Stimulated activated CD8-positive, alpha-beta memory T cell treated with anti-CD3 and anti-CD28 coated beads, Interleukin-4, amount 100 ng/mL, for 4 hours (primary cell): ENCODE results near the gene NR3C1.

Experiments
- DNase-seq, 2 donors: peaks; one replicate each; pipeline ENCODE4 v3.0.0-alpha.2; 2020; ENCODE audit warnings: low read depth in 2 of 2, low spot score in 1 of 2

Gene NR3C1

DNA sequence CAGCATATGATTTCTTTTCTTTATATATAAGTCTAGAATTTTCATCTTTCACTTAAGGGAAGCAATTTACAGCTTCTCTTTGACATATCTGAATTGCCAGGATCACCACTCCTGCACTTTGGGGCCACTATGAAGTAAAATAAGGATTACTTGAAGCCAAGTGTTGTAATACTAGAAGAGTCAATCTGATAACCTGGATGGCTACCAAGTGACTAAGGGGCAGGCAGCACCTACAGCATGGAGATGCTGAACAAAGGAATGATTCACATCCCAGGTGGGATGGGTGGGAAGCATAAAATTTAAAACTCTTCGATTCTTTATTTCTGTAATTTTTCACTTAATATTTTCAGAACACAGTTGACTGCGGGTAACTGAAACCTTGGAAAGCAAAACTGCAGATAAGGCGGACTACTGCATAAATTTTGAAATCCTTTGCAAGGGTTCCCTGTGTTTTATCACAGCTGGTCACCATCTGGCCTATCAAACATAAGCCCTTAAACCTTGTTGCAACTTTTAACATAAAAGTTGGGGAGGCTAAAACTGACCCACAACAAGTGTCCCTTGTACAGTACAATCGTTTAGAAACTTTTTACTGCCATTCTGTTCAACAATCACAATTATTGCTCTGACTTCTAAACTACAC is 31.2 kb downstream of the NR3C1 start:
- no peak for DNase-seq

DNA sequence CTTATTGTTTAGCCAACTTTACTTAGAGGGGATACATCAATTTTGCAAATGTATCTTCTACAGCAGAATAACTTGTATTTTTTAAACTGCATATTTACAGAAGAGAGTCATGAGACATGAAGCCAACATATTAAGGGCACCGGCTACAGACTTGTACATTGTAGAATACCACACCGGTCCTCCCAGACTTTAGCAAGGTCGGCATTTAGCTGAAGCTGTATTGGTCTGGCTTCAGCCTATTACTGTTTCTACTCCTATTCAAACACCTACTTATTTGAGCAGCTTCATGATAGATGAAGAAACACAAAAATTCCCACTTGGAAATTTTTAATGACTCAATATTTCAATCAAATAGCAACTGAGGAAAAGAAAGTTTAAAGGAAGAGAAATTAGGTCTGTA is 33.0 kb downstream of the NR3C1 start:
- no peak for DNase-seq

DNA sequence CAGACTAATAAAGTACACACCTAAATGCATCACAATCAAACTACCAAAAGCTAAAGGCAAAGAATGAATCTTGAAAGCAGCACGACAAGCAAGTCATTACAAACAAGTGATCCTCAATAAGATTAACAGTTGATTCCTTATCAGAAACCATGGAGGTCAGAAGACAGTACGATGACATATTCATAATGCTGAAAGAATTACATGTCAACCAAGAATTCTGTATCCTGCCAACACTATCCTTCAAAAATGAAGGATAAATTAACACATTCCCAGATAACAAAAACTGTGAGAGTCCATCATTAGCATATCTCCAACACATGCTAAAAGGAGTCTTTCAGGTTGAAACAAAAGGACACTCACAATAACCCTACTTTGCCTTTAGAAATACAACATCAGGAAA is 39.4 kb downstream of the NR3C1 start:
- no peak for DNase-seq

DNA sequence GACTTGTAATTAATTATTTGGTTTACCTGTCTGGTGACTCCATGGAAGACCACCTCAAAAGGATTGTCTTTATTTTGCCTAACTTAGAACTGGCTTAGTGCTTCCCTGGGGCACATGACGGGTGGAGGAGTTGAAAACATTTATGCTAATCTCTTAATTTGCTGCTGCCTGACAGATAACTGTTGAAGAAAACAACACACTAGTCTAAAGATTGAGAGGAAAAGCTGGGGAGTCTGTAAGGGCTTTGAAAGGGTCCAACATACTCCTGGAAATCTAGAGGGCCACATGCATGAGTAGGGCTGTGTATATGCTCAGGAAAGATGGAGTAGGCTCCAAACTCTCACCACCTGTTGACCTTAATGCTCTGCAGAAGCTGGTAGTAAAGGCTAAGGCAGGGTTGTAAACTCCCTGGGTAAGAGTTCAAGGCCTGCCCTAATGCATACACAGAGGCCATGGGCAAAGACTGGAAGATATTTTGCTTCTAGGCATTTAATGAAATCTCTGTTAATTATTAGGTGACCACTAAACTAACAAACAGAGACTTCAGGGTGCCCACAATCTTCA is 40.7 kb downstream of the NR3C1 start:
- no peak for DNase-seq

- no peak for DNase-seq
Observed at GRCh38 chr5:143361438-143361837, 42.0 kb downstream of the NR3C1 start.

- no peak for DNase-seq
Observed at GRCh38 chr5:143360755-143361154, 42.7 kb downstream of the NR3C1 start.

- DNase-seq: no peak
Observed at GRCh38 chr5:143359869-143360268, 43.6 kb downstream of the NR3C1 start.

- no peak for DNase-seq
Observed at GRCh38 chr5:143356855-143357583, 46.5 kb downstream of the NR3C1 start.

DNA sequence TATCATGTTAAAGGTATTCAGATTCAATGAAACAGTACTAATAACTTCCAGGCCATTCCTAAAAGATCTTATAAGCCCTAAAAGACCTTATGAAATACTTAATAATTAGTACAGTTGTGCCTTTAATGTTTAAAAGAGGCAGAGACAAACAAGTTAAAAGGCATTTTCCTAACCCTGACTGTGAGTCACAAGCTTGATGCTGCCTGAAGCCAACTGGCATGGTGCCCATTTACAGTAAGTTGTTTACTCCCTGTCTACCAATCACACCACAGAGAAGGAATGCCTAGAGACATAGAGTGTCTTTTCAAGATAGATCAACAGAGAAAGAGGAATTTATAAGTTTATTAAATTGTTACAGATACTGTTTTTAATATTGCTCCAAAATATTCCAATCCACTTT is 47.8 kb downstream of the NR3C1 start:
- DNase-seq: peak; percentile 10 to 20

- no peak for DNase-seq
Observed at GRCh38 chr5:143354025-143354424, 49.5 kb downstream of the NR3C1 start.

- peak in 1 of 2 donors; percentile 6 for DNase-seq
Observed at GRCh38 chr5:143352691-143353090, 50.8 kb downstream of the NR3C1 start.

DNA sequence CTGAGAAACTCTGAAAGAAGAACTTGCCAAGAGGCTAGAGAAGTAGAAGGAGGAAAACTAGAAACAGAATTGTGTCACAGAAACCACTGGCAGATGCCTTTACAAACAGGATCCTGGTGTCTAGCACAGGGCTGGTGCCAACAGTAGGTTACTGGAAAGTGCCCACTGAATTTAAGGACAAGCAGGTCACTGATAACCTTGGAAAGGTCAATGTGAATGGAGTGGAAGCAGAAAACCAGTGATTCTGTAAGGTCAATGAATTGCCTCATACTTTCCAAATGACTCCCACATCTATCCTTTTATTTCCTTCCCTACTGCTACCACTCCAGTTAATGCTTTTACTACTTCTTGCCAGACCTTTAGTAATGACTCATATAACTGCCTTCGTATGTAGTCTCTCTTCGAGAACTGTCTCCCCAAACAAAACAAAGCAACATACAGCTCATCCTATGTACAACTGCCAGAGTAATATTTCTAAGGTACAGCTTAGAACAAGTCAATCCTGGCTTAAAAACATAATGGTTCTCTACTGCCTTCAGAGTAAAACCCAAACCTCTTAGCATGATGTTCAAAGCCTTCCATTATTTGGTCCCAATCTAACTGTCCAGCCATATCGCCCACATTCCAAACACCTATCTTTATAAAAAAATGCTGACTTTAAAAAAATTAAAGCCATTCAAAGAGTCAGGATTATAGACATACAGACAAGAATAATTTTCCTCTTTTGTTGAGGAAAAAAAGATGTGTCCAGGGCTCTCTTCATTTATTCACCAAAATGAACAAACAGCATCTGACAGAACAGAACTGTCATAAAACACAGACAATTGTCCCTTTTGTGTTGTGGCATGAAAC is 52.5 kb downstream of the NR3C1 start:
- DNase-seq: no peak

DNA sequence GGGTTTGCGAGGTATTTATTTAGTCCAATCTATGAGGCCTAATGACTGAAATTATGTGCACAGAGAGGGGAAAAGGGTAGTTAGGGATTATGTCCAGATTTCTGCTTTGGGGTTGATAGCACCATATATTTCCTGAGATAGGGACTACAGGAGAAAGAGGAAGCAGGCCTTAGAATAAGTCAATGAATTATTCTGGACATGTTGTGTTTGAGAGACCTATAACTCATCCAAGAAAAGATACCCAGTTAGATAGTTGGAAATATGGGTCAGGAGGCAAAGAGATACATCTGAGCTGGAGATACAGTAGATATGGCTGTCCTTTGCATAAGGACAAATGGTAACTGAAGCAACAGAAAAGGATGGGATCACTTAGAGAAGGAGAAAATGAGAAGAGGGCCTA is 53.1 kb downstream of the NR3C1 start:
- no peak for DNase-seq

DNA sequence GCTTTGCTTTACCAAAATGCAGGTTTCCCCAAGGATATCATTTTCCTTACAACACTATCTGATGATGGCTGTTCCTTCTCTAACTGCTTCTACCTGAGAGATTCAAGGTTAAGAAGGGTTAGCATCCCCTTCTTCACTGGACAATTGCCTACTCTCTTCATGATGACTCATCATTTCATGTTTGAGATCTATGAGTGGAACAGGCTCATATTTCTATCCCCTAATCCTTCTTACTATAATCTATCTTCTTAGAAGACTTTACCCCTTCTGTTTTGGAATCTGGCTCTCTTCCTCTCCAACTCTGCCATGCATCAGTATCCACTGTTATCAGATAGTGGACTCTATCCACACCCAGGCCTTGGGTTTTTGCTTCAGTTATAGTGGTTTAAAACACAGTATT is 54.3 kb downstream of the NR3C1 start:
- no peak for DNase-seq

- DNase-seq: no peak
Observed at GRCh38 chr5:143347698-143348344, 55.7 kb downstream of the NR3C1 start.

DNA sequence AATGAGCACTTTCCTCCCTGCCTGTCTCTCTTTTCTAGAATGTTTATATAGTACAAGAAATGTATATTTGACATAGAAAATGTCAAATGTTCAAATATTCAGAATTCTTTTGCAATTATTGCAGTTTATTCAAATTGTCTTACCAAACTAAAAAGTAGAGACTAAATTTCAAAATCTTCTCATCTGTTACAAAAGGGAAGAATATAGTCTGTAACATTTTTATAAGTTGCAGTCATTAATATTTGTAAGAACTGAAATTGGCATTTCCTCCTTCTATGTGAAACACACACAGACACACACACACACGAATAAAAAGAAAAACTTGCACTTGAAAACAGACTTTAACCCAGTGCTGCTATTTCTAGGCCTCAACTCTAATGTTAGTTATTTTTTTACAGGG is 56.4 kb downstream of the NR3C1 start:
- no peak for DNase-seq

- no peak for DNase-seq
Observed at GRCh38 chr5:143345671-143346440, 57.6 kb downstream of the NR3C1 start.

DNA sequence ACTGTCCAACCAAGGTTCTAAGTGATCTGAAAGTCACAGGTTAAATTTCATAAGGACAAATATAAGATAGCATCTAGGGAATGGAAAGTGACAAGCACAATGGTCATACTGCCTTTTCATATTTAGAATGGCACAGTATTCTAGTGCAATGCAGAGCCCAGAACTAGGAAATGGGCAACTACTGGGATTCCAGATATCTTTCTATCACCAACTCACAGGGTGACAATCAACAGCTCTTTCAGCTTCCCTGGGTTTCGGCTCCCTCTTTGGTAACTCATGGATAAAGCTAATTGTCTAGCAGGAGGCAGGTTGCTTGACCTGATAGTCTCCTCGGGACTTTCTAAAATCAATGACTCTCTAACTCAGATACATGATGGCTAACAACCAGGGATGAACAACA is 60.4 kb downstream of the NR3C1 start:
- no peak for DNase-seq

DNA sequence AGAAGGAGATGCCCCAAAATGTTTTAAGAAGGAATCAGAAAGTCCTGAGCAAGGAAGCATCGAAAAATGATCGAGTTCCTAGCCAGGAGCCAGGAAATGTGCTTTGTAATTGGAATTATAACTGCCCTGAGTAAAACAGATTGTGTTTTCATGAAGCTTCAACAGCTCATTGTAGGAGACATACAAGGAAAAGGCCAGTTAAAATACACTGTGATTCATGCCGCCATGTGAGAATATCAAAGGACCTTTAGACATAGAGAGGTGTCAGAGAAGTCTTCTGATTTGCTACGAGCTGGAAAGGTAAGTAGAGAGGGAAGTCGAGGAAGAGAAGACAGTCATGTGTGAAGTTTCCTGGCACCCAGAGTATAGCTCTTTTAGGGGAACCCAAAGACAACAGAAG is 60.9 kb downstream of the NR3C1 start:
- no peak for DNase-seq

GRCh38 chr5:143341807-143342570 is 61.5 kb downstream of the NR3C1 start:
- no peak for DNase-seq
